ENCODE measurements around the gene SUGCT. TPM values are rescaled to one million over a fixed set of nuclear protein-coding genes. Genes with fewer than 3 reads are reported as not detected.
A peak's percentile ranks its signal among the peaks of the same experiment; 100 is the strongest.

The SUGCT gene
- total RNA-seq, 1 experiment from 2014 or later, result 4.6 TPM

DNA sequence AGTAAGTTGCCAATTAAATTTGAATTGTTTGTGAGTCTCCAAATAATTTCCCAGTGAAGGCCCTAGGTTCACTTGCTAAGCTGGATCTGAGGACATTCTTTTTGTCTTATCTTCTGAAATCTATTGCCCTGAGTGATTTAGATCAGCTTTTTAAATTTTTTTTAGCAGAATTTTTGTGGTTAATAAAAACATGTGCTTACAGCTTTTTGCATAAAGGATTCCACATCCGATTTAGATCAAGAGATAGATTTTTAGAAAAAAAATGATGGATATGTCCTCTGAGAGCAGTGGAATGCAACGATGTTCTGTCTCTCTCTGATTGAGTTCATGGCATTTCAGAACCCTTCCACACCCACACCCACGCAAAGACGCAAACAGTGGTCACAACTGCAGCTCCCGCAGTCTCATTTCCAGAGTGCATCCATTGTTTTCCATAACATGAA, 358.8 kb downstream of the SUGCT start:
- CTCF ChIA-PET, result interaction anchor here (0.9 kb wide), 1 partner anchor 14 kb away, joined by 4 read pairs; no protein-coding TSS in a partner anchor
- no peaks in the 10 kb centered on the region for H3K4me1 Mint-ChIP-seq
- ATAC-seq (no peak), DNase-seq (ENCODE audit: low spot score) (no peak)
- H3K4me3 Mint-ChIP-seq, result no peak overlapping the region
- no peak overlapping the region for H3K27ac Mint-ChIP-seq
- no peaks in the 10 kb centered on the region for H3K36me3 Mint-ChIP-seq
- no peaks in the 10 kb centered on the region; the same call in 1 of the 2 replicates for H3K9me3 Mint-ChIP-seq
- TF ChIP-seq MXD4 (CRISPR knock-in tag; IDR thresholded peaks at IDR 0.05; ENCODE audit: borderline replicate concordance) (no peak), TEAD4 (CRISPR knock-in tag; IDR thresholded peaks at IDR 0.05) (no peak), SP1 (CRISPR knock-in tag; conservative IDR thresholded peaks at IDR 0.05) (no peak), TEAD1 (CRISPR knock-in tag; IDR thresholded peaks at IDR 0.05) (no peak), ZNF232 (CRISPR knock-in tag; IDR thresholded peaks at IDR 0.05) (no peak), FOXK1 (CRISPR knock-in tag; IDR thresholded peaks at IDR 0.05) (no peak), ZNF532 (CRISPR knock-in tag; IDR thresholded peaks at IDR 0.05; ENCODE audit: borderline replicate concordance) (no peak)
- TF ChIP-seq, protein P1, sequence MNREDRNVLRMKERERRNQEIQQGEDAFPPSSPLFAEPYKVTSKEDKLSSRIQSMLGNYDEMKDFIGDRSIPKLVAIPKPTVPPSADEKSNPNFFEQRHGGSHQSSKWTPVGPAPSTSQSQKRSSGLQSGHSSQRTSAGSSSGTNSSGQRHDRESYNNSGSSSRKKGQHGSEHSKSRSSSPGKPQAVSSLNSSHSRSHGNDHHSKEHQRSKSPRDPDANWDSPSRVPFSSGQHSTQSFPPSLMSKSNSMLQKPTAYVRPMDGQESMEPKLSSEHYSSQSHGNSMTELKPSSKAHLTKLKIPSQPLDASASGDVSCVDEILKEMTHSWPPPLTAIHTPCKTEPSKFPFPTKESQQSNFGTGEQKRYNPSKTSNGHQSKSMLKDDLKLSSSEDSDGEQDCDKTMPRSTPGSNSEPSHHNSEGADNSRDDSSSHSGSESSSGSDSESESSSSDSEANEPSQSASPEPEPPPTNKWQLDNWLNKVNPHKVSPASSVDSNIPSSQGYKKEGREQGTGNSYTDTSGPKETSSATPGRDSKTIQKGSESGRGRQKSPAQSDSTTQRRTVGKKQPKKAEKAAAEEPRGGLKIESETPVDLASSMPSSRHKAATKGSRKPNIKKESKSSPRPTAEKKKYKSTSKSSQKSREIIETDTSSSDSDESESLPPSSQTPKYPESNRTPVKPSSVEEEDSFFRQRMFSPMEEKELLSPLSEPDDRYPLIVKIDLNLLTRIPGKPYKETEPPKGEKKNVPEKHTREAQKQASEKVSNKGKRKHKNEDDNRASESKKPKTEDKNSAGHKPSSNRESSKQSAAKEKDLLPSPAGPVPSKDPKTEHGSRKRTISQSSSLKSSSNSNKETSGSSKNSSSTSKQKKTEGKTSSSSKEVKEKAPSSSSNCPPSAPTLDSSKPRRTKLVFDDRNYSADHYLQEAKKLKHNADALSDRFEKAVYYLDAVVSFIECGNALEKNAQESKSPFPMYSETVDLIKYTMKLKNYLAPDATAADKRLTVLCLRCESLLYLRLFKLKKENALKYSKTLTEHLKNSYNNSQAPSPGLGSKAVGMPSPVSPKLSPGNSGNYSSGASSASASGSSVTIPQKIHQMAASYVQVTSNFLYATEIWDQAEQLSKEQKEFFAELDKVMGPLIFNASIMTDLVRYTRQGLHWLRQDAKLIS (CRISPR knock-in tag; IDR thresholded peaks at IDR 0.05; ENCODE audit: borderline replicate concordance), result no peak
- TF ChIP-seq, protein P2, sequence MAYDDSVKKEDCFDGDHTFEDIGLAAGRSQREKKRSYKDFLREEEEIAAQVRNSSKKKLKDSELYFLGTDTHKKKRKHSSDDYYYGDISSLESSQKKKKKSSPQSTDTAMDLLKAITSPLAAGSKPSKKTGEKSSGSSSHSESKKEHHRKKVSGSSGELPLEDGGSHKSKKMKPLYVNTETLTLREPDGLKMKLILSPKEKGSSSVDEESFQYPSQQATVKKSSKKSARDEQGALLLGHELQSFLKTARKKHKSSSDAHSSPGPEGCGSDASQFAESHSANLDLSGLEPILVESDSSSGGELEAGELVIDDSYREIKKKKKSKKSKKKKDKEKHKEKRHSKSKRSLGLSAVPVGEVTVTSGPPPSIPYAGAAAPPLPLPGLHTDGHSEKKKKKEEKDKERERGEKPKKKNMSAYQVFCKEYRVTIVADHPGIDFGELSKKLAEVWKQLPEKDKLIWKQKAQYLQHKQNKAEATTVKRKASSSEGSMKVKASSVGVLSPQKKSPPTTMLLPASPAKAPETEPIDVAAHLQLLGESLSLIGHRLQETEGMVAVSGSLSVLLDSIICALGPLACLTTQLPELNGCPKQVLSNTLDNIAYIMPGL (CRISPR knock-in tag; IDR thresholded peaks at IDR 0.05), result no peak
- POLR2A ChIA-PET, result no interaction called here
- no peaks in the 10 kb centered on the region for H3K27me3 Mint-ChIP-seq (ENCODE audit: low read depth)

GRCh38 chr7:40498924-40499510, 364.2 kb downstream of the SUGCT start:
- DNase-seq (ENCODE audit: low spot score) (no peak), ATAC-seq (no peak)
- ChIA-PET POLR2A (no interaction called here), CTCF (interaction anchor here (1.5 to 2.1 kb wide), 2 partner anchors 8 to 9 kb away, joined by 4 to 8 read pairs; no protein-coding TSS in a partner anchor)
- Mint-ChIP-seq H3K4me1 (no peaks in the 10 kb centered on the region), H3K27ac (peak overlapping the region; percentile 28), H3K4me3 (no peak overlapping the region), H3K36me3 (no peaks in the 10 kb centered on the region), H3K27me3 (ENCODE audit: low read depth) (no peaks in the 10 kb centered on the region), H3K9me3 (no peaks in the 10 kb centered on the region)
- TF ChIP-seq OVOL2 (CRISPR knock-in tag; IDR thresholded peaks at IDR 0.05; ENCODE audit: borderline replicate concordance) (no peak), TEAD4 (CRISPR knock-in tag; IDR thresholded peaks at IDR 0.05) (no peak), CBFB (CRISPR knock-in tag; IDR thresholded peaks at IDR 0.05; ENCODE audit: low read depth) (no peak), ZNF416 (CRISPR knock-in tag; IDR thresholded peaks at IDR 0.05) (no peak), ZNF263 (CRISPR knock-in tag; IDR thresholded peaks at IDR 0.05; ENCODE audit: low read depth) (no peak), ZNF232 (CRISPR knock-in tag; IDR thresholded peaks at IDR 0.05) (no peak), TCF7 (CRISPR knock-in tag; IDR thresholded peaks at IDR 0.05; ENCODE audit: low read depth) (no peak), FOXJ3 (CRISPR knock-in tag; IDR thresholded peaks at IDR 0.05; ENCODE audit: borderline replicate concordance) (no peak)
- TF ChIP-seq, protein P3, sequence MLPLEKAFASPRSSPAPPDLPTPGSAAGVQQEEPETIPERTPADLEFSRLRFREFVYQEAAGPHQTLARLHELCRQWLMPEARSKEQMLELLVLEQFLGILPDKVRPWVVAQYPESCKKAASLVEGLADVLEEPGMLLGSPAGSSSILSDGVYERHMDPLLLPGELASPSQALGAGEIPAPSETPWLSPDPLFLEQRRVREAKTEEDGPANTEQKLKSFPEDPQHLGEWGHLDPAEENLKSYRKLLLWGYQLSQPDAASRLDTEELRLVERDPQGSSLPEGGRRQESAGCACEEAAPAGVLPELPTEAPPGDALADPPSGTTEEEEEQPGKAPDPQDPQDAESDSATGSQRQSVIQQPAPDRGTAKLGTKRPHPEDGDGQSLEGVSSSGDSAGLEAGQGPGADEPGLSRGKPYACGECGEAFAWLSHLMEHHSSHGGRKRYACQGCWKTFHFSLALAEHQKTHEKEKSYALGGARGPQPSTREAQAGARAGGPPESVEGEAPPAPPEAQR (CRISPR knock-in tag; IDR thresholded peaks at IDR 0.05), result no peak
- TF ChIP-seq, protein P4, sequence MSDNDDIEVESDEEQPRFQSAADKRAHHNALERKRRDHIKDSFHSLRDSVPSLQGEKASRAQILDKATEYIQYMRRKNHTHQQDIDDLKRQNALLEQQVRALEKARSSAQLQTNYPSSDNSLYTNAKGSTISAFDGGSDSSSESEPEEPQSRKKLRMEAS (CRISPR knock-in tag; IDR thresholded peaks at IDR 0.05), result no peak
- TF ChIP-seq, protein P5, sequence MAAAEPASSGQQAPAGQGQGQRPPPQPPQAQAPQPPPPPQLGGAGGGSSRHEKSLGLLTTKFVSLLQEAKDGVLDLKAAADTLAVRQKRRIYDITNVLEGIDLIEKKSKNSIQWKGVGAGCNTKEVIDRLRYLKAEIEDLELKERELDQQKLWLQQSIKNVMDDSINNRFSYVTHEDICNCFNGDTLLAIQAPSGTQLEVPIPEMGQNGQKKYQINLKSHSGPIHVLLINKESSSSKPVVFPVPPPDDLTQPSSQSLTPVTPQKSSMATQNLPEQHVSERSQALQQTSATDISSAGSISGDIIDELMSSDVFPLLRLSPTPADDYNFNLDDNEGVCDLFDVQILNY (CRISPR knock-in tag; IDR thresholded peaks at IDR 0.05), result no peak
- TF ChIP-seq, protein P6, sequence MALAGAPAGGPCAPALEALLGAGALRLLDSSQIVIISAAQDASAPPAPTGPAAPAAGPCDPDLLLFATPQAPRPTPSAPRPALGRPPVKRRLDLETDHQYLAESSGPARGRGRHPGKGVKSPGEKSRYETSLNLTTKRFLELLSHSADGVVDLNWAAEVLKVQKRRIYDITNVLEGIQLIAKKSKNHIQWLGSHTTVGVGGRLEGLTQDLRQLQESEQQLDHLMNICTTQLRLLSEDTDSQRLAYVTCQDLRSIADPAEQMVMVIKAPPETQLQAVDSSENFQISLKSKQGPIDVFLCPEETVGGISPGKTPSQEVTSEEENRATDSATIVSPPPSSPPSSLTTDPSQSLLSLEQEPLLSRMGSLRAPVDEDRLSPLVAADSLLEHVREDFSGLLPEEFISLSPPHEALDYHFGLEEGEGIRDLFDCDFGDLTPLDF (CRISPR knock-in tag; IDR thresholded peaks at IDR 0.05), result no peak
